HepG2 (cell line): ENCODE data around the gene SIGLEC7. TPM values are rescaled to one million over a fixed set of nuclear protein-coding genes. Genes with fewer than 3 reads are reported as not detected.

Experiments used
- ATAC-seq: fragments of 200-7000 bp; cut with Tn5 transposase; 3 replicates; pipeline ENCODE4 v1.9.1; 2020; ENCODE audit warnings: mild to moderate bottlenecking, moderate library complexity
- BruUV-seq: library from RNA; stranded (reverse); fragments of 400-500 nt; replicated peaks from 2 replicates; lab custom pipeline; 2021; lab: Mats Ljungman, UMichigan
- CTCF ChIA-PET: fragments of 300-600 bp; formaldehyde crosslinking; extraction: SDS; loops from one replicate; lab custom pipeline; 2021; ENCODE audit warnings: low total read pairs, inconsistent platforms, low intra/inter-chr PET ratio; lab: Yijun Ruan, JAX
- POLR2A ChIA-PET: fragments of 350-600 bp; sonication (Branson Sonifier 250); formaldehyde crosslinking; loops from one replicate; lab custom pipeline; 2020; ENCODE audit warnings: antibody characterized with exemption, inconsistent platforms; lab: Yijun Ruan, JAX
- DNase-seq: peaks from one replicate; pipeline ENCODE4 v3.0.0-alpha.2; 2015; ENCODE audit warnings: low spot score
- FAIRE-seq: peaks from 3 replicates; lab custom pipeline; 2011; peaks lifted over from hg19 to GRCh38; lab: Jason Lieb, UNC
- H2AFZ ChIP-seq: one replicate; pipeline ENCODE4 v1.6.1; 2011; ENCODE audit warnings: low read length, inconsistent platforms
- H3K27ac ChIP-seq: fragments of 300-600 bp; 3 replicates; pipeline ENCODE4 v1.8.0; 2011; ENCODE audit warnings: mixed run types, mild to moderate bottlenecking, mixed read lengths, low read length, inconsistent platforms; ENCODE audit not compliant: insufficient read depth; ENCODE audit errors: extremely low read length
- H3K27me3 ChIP-seq, 2 experiments: fragments of 200-600 bp in 1 of 2; 2 replicates in 1 of 2; 3 replicates in 1 of 2; pipeline versions ENCODE4 v1.6.0 to v1.8.0; 2011; ENCODE audit warnings: low read length in 2 of 2, mild to moderate bottlenecking in 2 of 2, moderate library complexity in 2 of 2, inconsistent platforms in 1 of 2; ENCODE audit not compliant: insufficient read depth in 2 of 2, control insufficient read depth in 1 of 2
- H3K36me3 ChIP-seq, 2 experiments: fragments of 200-600 bp in 1 of 2; replicated peaks in 1 of 2; 2 replicates in 1 of 2; 3 replicates in 1 of 2; pipeline versions ENCODE4 v1.5.1 to v1.8.0; 2011; ENCODE audit warnings: low read length in 2 of 2, inconsistent platforms in 1 of 2; ENCODE audit not compliant: insufficient read depth in 2 of 2, control insufficient read depth in 1 of 2
- H3K4me1 ChIP-seq: 2 replicates; pipeline ENCODE4 v1.5.1; 2012; ENCODE audit warnings: low read length, inconsistent platforms; ENCODE audit not compliant: insufficient read depth
- H3K4me2 ChIP-seq: 2 replicates; pipeline ENCODE4 v1.6.0; 2011; ENCODE audit warnings: low read depth, low read length, inconsistent platforms
- H3K4me3 ChIP-seq, 3 experiments: fragments of 200-600 bp in 1 of 3; sonication (generic), shearing (Covaris generic) in 1 of 3; replicated peaks in 1 of 3; 2 replicates each; pipeline ENCODE4 v1.5.1; 2011 to 2016; ENCODE audit warnings: low read length in 3 of 3, inconsistent platforms in 2 of 3, low read depth in 2 of 3, mild to moderate bottlenecking in 2 of 3, control low read depth in 1 of 3, mixed read lengths in 1 of 3; ENCODE audit not compliant: insufficient read depth in 1 of 3
- H3K79me2 ChIP-seq: one replicate; pipeline ENCODE4 v1.6.1; 2011; ENCODE audit warnings: low read length, inconsistent platforms; ENCODE audit not compliant: insufficient read depth
- H3K9ac ChIP-seq: 2 replicates; pipeline ENCODE4 v1.6.0; 2011; ENCODE audit warnings: mild to moderate bottlenecking, low read depth, low read length, inconsistent platforms; ENCODE audit not compliant: insufficient read depth
- H3K9me3 ChIP-seq: 2 replicates; pipeline ENCODE4 v1.5.1; 2012; ENCODE audit warnings: mild to moderate bottlenecking, low read length
- H4K20me1 ChIP-seq: 2 replicates; pipeline ENCODE4 v1.6.0; 2011; ENCODE audit warnings: inconsistent platforms, mild to moderate bottlenecking, low read length, moderate library complexity; ENCODE audit not compliant: insufficient read depth
- CAMTA2 ChIP-seq: sonication (generic); formaldehyde crosslinking; IDR thresholded peaks from 2 replicates; pipeline ENCODE4 v1.4.0; 2020; ENCODE audit warnings: mild to moderate bottlenecking, missing genetic modification reagents, borderline replicate concordance
- FOXA3 ChIP-seq: IDR thresholded peaks from 2 replicates; pipeline ENCODE4 v1.6.1; 2016; ENCODE audit warnings: missing genetic modification reagents, missing compliant biosample characterization
- XRCC5 ChIP-seq: fragments of 200-400 bp; formaldehyde crosslinking; optimal IDR thresholded peaks from 2 replicates; pipeline ENCODE3; 2017; ENCODE audit warnings: mild to moderate bottlenecking, low read length
- ZMYM2 ChIP-seq: sonication (generic); formaldehyde crosslinking; IDR thresholded peaks from 2 replicates; pipeline ENCODE4 v1.8.0; 2022; ENCODE audit warnings: mild to moderate bottlenecking, missing genetic modification reagents
- ZNF33A ChIP-seq: sonication (generic); formaldehyde crosslinking; IDR thresholded peaks from 2 replicates; pipeline ENCODE4 v1.5.1; 2020; ENCODE audit warnings: missing genetic modification reagents, mild to moderate bottlenecking, moderate library complexity, borderline replicate concordance
- ZNF382 ChIP-seq: sonication (generic); formaldehyde crosslinking; IDR thresholded peaks from 2 replicates; pipeline ENCODE4 v1.5.0; 2020; ENCODE audit warnings: missing genetic modification reagents, mild to moderate bottlenecking, borderline replicate concordance
- ZNF547 ChIP-seq: sonication (generic); formaldehyde crosslinking; IDR thresholded peaks from 2 replicates; pipeline ENCODE4 v1.5.1; 2020; ENCODE audit warnings: mild to moderate bottlenecking, missing genetic modification reagents
- ZNF782 ChIP-seq: sonication (generic); formaldehyde crosslinking; IDR thresholded peaks from 2 replicates; pipeline ENCODE4 v1.4.0; 2020; ENCODE audit warnings: missing genetic modification reagents, mild to moderate bottlenecking, borderline replicate concordance
- ZNF879 ChIP-seq: sonication (generic); formaldehyde crosslinking; IDR thresholded peaks from 2 replicates; pipeline ENCODE4 v1.8.1; 2023; ENCODE audit warnings: missing genetic modification reagents
- whole genome bisulfite sequencing: methylation state at CpG from one replicate; pipeline ENCODE4 v1.1.6; 2017; ENCODE audit warnings: low lambda C conversion rate; 5-methylcytosine and 5-hydroxymethylcytosine counted together
- in situ Hi-C: cut with HindIII; loops from 2 replicates; pipeline ENCODE4 v1.10.0; 2017; ENCODE audit warnings: low pct_unique_long_range_greater_than_20kb; ENCODE audit not compliant: extremely low pct_ligation_motif_present
- intact Hi-C: fragments of 100-400 bp; cut with micrococcal nuclease; formaldehyde crosslinking; loops from one replicate; pipeline ENCODE4 v1.10.0; 2022; ENCODE audit not compliant: unreplicated experiment
- polyA plus RNA-seq, 8 experiments: library from polyadenylated mRNA; depleted of rRNA in 3 of 8; stranded (reverse) in 7 of 8; unstranded in 1 of 8; fragments of >200 nt; fragmentation: Illumina TruSeq in 4 of 8; extraction: Trizol in 4 of 8; gene quantifications; 2 replicates each; pipeline versions ENCODE4 v1.2.1 to v1.2.3, GENCODE V29; 2011 to 2016; ENCODE audit warnings: low read depth in 4 of 8, missing spikeins in 1 of 8, mixed read lengths in 1 of 8; ENCODE audit not compliant: insufficient read depth in 1 of 8
- total RNA-seq, 5 experiments: library from RNA; depleted of rRNA; stranded (reverse); fragments of >200 nt; fragmentation: Illumina TruSeq; extraction: Trizol; gene quantifications; 2 replicates each; pipeline ENCODE4 v1.2.3, GENCODE V29; 2016; ENCODE audit warnings: low read depth in 1 of 5

Gene SIGLEC7
- total and polyA plus RNA-seq, 2 of the 13 experiments (the other 11 are each of a cell fraction or from before 2014, with no cell fraction given), result not detected

GRCh38 chr19:51164215-51164614, 22.1 kb downstream of the SIGLEC7 start (continued):
- no peak for TF ChIP-seq CAMTA2 (CRISPR knock-in tag)
- no peak for TF ChIP-seq ZNF547 (CRISPR knock-in tag)
- no peak for TF ChIP-seq ZNF879 (CRISPR knock-in tag)
- no peak for TF ChIP-seq ZNF33A (CRISPR knock-in tag)

- H3K36me3 ChIP-seq, result no peaks in the 10 kb centered on the region
- H3K27ac ChIP-seq, result no peak overlapping the region
- H3K79me2 ChIP-seq, result no peaks in the 10 kb centered on the region
- no TSS peak for BruUV-seq
- CTCF ChIA-PET, result no interaction called here
- no peaks in the 10 kb centered on the region for H3K4me1 ChIP-seq
- intact Hi-C loops (no loop called here), in situ Hi-C loops (no loop called here)
- DNase-seq (no peak), FAIRE-seq (no peak), ATAC-seq (no peak)
- no peak for TF ChIP-seq ZMYM2
- TF ChIP-seq XRCC5, result no peak
- TF ChIP-seq ZNF382 (CRISPR knock-in tag), result no peak
- TF ChIP-seq FOXA3 (CRISPR knock-in tag), result no peak
- TF ChIP-seq ZNF782 (CRISPR knock-in tag), result no peak
- no peak overlapping the region for H3K4me2 ChIP-seq
- no peak overlapping the region for H3K4me3 ChIP-seq
- POLR2A ChIA-PET, result no interaction called here
- no peak overlapping the region for H2AFZ ChIP-seq
- no peaks in the 10 kb centered on the region for H4K20me1 ChIP-seq
- WGBS, result 8% methylated on average over 5 of the region's 9 CpGs
- H3K27me3 ChIP-seq, result peaks cover 3 to 22% of the 10 kb centered on the region in 2 experiments; a peak in 3 of 5 replicates
- no peak overlapping the region for H3K9ac ChIP-seq
- H3K9me3 ChIP-seq, result no peaks in the 10 kb centered on the region
These were observed 24.9 kb downstream of the SIGLEC7 start for GRCh38 chr19:51166846-51167490.
